HG03095 (cell line): ENCODE results near the gene LTBP1.
"Not testable (repeated sequence)": the region's sequence is repeated elsewhere in the genome, so short reads cannot be mapped to it uniquely, and the experiment has no call there.

Source experiments
- ATAC-seq: cut with Tn5 transposase; IDR thresholded peaks from one replicate; pipeline ENCODE4 v1.9.1; 2021; ENCODE audit warnings: moderate library complexity; ENCODE audit not compliant: unreplicated experiment

The LTBP1 gene

DNA sequence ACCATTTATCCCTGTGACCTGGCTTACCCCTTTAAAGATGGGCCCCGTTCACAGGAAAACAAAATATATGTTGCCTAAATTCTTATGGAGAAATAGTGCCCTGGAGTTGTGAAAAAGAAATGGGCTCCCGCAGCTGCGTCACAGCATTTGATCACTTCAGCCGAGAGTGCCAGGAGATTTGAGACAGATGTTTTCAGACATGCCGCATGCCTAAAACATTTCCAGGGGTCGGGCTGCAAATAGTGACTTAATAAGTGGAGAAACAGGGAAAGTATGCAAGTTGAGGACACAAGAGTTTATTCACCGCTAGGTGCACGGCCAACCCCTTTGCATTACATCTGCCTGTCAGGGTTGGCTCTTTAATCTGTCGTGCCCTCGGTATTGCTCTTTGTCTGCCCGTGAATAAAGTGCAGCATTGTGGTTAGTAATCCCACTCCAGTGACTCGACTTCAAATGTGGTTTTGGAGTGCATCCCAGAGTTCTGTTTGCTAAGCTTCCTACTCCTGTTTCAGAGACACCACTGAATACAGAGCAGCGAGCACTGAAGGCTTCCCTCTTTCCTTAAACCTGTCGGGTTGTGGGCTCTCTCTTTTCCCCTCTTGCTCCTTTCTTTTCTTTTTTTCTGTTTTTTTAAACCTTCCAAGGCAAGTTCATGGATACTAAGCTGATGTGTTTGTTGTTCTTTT is 187.5 kb downstream of the LTBP1 start:
- ATAC-seq: no peak

DNA sequence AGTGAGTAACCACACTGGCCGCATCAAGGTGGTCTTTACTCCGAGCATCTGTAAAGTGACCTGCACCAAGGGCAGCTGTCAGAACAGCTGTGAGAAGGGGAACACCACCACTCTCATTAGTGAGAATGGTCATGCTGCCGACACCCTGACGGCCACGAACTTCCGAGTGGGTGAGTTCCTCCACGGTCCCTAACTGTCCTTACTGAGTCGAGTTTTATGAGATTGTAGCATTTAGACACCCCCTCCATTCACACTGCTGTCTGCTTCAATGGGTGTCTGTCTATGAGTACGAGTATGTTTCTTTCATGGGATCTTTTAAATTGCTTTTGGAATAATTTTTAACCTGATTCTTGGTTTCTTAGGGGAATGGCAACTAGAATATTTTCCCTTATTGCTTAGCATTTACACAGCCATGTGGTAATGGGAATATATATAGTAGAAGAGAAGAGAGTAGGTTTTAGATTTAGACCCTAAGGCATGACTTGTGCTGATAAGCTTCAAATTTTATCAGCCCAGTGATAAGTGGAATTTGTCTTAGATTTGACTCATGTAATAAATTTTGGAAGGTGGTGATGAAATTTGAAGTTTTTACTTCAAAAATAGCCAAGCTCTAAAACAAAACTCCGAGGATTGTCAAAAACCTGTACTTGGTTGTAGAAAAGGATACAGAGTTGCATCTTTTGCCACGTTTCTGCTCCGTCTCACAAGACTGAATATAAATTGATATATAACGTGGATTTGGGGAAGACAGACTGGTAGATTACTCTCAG is 188.2 kb downstream of the LTBP1 start:
- no peak for ATAC-seq

DNA sequence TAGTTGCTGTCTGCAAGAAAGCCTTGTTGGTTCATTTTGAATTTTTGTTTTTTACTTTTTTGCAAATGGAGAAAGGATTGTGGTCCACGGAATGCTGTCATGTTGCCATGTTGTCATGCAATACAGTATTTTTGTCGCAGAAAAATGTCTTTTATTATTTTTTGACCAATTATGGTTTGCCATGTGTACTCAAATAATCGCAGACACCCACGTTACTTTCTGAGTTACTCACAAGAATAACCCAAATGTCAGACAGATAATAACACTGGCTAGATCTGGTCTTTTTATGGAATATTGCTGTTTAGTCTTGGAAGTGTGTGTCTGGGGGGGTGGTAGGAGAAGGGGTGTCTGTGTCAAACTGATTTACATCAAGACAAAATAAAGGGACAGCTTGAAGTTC is 188.9 kb downstream of the LTBP1 start:
- no peak for ATAC-seq

DNA sequence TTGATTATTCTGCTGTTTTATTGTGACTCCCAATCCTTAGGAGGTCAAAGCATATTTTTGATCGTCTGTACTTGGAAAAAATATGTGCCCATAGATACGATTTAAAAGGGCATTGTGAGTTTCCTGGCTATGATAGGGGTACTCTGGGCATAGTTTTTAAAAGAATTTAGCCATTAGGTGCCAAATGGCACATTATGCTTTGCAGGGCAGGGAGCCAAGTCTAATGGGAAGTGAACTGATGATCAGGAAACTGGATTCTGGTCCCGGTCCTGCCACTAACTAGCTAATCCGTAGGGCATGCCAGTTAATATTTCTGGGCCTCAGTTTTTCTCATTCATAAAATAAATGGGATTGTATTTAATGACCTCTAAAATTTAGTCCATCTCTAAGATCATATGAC is 189.3 kb downstream of the LTBP1 start:
- no peak for ATAC-seq

DNA sequence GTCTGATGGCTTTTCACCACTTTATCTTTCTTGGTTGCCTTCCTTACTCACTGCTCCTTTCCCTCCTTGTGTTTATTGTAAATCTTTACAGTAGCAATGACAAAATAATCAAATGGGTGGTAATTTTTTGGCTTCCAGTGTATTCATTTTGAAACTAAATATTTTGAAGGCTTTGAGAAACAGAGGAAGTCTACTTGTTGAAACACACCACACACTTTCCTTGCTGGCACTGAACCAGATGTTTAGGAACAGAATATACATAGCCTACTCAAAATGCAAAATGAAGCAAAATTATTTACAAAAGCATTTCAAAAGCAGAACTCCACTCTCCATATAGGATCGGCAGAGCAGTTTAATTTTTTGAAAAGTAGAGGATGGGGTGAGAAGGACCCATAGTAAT is 189.8 kb downstream of the LTBP1 start:
- no peak for ATAC-seq

DNA sequence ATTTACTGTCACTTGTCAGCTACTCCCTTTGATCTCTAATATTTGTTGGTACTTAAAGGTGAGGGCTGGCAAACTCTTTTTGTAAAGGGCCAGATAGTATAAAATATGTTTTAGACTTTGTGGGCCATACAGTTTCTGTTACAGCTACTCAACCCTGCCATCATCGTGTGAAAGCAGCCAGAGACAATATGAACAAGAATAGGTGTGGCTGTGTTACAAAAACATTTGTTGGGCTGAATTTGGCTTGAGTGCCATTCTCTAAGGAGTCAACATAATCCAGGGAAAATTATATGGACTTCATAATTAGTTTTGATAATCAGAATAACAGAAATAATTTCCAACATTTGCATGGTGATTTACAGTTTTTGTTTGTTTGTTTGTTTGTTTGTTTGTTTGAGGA is 190.6 kb downstream of the LTBP1 start:
- no peak for ATAC-seq

DNA sequence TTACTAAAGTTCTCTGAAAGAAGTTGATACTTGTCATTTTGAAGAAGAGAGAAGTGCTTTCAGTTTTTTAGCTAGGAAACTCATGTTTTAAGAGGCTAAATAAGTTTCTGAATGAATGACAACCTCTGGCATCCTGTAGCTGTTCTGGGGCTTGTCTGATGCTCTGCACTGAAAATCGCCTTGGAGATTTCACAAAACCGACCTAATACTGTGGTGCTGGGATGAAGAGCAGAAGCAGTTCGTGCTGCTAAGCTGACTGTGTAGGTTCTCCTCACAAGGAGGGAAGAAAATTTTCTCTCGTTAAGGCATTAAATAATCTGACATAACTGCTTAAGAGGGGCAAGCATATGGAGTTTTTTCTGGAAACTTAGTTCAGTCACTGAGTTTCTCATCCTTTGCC is 193.2 kb downstream of the LTBP1 start:
- no peak for ATAC-seq

DNA sequence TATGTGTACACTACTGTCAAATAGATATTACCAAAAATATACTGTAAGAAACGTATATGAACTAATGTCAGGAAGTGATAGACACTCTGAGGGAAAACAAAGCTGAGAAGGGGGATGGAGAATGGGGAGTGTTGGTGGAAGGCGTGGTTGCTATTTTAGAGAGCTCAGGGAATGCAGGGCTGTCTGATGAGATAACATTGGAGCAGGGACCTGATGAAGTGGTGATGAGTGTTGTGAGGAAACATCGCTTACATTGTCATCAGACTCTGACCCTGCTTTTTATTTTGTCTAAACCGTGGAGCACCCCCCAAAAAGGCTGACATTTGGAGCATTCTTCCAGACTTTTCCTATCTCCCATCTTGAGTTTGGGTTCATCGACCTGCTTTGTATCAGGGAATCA is 194.7 kb downstream of the LTBP1 start:
- no peak for ATAC-seq

DNA sequence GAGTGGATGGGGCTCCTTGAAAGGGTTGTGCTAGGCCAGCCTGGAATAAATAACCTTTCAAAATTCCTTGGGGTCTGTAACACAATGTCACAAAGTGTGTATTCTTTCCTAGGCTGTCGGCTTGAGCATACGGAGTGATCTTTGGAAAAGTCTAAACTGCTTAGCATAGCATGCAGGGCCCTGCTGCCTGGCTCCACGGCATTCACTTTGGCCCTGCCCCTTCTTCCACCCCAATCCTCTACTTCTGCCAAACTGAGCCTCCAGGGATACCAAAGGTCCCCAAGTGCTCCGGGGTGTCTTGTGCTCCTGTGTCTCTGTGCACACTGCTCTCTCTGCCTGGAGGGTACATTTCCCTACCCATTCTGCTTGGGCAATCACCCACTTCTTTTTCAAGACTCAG is 196.1 kb downstream of the LTBP1 start:
- no peak for ATAC-seq

DNA sequence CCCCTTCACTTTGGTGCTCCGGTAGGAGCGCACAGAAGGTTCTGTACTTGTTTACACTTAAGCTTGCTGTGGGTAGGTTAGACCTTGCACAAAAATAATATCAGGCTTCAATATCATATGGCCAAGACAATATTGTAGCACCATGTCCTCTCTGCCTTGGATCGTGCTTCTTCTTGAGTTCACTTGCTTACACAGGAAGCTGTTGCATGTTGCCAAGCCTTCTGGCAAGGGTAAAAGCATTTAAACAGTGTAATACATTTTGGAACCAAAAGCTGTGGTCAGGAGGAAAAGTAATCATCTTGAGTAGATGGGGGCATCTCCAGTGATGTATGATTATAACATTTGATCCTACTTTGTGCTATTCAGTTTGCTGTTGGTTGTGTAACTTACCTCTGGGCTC is 197.5 kb downstream of the LTBP1 start:
- no peak for ATAC-seq

DNA sequence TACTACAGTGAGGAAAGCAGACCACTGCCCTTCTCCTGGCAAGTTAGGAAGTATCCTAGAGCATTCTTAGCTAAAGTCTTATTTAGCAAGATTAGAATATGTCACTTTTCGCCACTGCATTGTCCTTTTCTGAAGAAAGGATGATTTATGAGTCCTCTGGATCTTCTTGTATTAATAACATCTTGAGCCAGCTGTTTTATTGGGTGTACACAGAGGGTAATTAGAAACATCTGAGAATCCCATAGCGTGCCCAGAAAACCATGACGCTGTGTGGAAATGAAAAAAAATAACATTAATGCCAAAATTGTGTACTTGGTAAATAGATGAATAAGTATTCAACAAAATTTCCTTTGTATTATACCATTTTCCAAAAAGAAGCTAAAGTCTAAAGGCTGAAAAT is 198.7 kb downstream of the LTBP1 start:
- ATAC-seq: no peak

DNA sequence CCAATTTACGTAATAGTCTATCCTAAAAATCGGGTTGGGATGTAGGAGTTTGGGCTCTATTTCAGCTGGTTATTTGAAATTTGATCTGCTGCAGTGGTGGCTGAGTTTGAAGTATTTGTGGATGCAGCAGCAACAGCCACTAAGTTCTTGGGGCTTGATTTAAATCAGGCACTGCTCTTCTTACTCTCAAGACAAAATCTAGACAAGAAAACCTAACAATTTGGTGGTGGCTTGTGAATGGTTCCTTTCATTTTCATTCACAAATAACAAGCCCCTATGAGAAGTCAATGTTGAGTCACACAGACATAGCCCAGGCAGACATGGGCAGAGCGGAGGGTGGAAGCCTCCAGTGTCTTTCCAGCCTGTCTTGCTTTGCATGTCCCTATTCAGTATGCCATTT is 199.3 kb downstream of the LTBP1 start:
- no peak for ATAC-seq

DNA sequence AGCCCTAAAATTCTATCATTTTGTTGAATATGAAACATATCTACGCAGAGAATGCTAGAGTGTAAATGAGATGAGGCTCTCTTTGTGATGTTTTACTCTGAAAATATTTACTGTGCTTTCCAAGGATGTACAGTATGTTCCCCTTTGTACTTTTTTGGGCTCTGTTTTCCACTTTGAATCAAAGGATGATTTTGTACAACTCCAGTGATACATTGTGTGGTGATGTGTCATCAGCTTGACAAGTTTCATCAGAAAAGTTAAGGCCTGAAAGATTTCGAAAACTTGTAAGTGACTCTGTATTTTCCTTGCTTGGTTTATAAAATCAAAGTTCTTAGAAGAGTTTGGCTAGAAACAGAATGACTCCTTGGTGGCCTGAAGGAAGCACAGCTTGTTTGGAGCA is 206.3 kb downstream of the LTBP1 start:
- ATAC-seq: no peak

DNA sequence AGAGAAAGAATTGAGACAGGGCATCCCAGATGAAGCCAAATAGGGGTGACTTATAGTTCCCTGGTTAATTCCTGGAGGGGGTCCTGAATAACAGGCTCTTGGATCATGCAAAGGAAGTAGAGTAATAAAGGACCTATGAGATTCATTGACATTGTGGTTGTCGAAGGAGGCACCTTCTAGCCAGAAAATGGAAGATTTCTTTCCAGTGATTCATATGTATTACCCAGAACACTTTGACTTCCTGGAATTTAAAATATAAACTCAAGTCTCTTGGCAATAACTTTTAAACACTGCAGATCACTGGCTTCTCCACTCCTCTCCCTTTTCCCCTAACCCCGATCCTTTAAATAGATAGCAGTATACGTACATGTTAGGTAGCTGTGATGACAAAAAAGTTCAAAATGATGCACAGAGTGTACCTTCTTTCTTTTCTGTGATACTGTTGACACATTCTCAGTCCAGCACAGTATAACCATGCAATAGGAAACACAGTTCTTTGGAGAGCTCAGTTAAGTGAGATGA is 211.8 kb downstream of the LTBP1 start:
- no peak for ATAC-seq

DNA sequence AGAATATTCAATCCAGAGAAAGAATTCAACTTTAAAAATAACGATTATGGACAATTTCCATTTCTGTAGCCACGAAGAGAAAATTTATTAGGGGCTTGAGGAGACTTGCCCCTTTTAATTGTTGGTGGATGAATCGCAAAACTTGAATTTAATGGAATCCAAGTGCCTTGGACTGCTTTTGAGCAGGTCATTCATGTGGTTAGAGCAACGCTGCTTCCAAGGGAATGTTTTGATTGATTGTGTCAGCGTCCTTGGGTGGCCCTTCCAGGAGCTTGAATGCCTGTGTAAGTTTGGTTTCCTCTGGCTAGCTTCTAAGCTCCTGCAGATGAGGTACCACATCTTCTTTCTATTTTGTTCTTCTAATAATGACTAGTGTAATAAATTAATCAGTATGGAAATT is 213.4 kb downstream of the LTBP1 start:
- ATAC-seq: no peak

DNA sequence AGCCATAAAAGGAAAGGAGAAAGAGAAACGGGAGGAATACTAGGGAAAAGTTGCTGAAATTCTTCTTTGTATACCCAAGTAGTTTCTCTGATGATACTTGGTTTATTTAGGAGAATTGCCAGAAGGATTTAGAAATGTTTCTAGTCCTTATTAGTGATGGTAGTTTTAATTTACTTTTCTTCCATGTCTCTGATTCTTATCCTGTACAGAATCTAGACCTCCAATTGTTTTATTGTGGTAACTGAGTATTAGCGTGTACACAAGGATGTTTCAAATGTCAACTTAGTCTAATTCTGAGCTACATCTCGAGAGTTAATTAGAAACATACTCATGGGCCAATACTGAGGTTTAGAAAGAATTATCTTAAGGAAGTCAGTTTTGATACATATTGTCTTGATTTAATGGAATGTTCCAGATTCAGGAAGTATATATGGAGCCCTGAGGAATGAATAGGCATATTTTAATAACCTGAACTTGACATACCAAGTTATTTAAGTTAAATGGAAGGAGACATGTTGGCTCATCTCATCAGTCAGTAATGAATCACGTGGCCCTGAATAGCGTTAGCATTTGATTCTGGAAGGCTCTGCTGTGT is 219.6 kb downstream of the LTBP1 start:
- ATAC-seq: no peak

DNA sequence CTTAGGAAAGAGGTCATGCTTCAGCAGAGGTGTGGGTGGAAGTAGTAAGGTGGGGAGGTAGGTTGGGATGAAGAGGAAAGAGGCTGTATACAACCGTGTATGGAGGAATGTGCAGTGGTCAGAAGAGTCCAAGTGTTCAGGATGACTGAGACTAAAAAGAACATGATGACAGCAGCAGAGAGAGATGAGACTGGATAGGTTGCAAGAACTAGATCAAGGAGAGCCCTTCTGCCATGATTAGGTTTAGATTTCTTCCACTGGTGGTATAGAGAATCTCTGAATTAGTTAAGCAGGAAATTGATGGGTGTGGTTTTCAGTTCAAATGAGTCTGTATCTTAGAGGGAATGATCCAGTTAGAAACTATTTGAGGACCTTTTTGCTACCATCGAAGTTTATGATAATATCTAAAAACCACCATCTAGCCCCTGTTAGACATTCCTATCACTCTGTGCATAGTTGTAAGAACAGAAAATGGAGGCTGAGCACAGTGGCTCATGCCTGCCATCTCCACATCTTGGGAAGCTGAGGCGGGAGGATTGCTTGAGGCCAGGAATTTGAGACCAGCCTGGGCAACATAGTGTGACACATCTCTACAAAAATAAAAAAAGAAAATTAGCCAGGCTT is 221.0 kb downstream of the LTBP1 start:
- ATAC-seq: no peak

DNA sequence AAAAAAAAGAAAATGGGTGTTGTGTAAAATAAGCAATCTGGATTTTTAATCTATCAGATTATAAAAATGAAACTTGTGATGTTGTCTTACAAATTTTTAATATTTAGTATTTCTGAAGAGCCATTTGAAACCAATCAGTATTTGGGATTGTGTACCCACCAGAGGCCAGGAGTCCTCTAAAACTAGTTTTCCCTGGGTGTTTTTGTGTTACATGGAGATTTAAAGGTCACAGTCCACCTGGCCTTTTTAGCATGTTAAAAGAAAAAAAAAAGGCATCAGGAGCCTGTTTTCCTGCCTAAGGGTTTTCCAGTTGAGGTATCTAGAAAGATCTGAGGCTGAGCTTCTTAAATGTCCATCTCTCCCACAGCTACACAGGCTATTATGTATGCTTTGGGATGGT is 221.7 kb downstream of the LTBP1 start:
- no peak for ATAC-seq

DNA sequence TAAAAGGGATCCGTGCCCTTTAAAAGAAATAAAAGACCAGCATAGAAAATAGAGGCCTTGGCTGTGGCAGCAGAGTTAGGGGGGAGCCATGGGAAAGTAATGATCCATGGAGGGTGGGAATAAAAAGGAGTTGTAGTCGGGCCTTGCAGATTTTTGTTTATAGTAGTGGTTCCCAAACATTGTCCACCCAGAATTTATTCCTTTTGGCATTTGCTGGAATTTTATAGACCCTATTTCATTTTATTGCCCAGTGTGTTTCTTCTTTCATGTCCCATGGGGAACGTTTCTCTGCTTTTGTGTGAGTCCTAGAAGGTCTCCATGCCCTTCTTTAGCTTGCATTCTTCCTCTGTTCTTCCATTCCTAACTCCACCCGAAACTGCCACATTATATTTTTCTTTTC is 222.2 kb downstream of the LTBP1 start:
- no peak for ATAC-seq

DNA sequence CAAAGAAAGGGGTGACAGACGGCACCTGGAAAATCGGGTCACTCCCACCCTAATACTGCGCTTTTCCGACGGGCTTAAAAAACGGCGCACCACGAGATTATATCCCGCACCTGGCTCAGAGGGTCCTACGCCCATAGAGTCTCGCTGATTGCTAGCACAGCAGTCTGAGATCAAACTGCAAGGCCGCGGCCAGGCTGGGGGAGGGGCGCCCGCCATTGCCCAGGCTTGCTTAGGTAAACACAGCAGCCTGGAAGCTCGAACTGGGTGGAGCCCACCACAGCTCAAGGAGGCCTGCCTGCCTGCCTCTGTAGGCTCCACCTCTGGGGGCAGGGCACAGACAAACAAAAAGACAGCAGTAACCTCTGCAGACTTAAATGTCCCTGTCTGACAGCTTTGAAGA is 223.5 kb downstream of the LTBP1 start:
- ATAC-seq: not testable (repeated sequence)

DNA sequence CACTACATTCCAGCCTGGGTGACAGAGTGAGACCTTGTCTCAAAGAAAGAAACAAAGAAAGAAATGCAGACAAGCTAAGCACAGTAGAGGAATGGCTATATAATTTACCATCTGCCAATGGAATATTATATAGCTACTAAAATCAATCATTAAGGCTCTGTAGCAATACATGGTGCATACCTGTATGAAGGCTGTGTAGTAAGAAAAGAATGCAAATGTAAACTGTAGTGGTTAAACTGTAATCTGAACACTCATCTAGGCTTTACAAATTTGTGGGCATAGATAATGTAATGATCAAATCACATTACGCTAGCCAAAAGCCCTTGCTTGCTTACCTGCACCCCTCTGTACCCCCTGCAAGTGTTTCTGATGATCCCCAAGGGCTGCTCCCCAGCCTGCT is 230.9 kb downstream of the LTBP1 start:
- ATAC-seq: no peak

DNA sequence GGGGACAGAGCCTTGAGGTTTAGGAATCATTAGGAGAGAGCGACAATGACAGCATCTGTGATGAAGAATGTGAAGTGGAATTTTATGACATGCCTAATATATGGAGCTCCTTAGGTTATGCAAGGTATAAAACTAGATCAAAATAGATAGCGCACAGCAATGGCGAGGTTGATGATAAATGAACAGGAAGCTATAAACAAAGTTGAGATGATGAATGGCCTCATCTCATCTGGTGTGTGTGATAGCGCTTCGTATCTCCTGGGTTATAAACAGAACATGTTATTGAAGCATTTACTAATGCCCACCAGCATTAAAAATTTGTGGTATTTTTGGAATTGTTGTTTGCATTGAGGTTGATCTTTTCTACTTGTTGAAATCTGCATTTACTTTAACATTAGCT is 231.5 kb downstream of the LTBP1 start:
- no peak for ATAC-seq
